Tibial artery (tissue), 4 donors: ENCODE data around the gene VKORC1L1.
A peak's percentile ranks its signal among the peaks of the same experiment; 100 is the strongest.

Experiments
- DNase-seq, 2 donors: peaks; one replicate each; pipeline ENCODE4 v3.0.0-alpha.2; 2019
- H3K27ac ChIP-seq, 2 donors: fragments of 200-600 bp; sonication (generic) in 1 of 2; 1 replicate in 1 of 2; 2 replicates in 1 of 2; pipeline ENCODE4 v1.5.1; 2018 to 2019; ENCODE audit warnings: mild to moderate bottlenecking in 1 of 2
- H3K27me3 ChIP-seq, 2 donors: fragments of 200-600 bp; sonication (generic) in 1 of 2; one replicate each; pipeline versions ENCODE4 v1.5.1 to v1.6.0; 2016 to 2019
- H3K36me3 ChIP-seq, 3 donors: fragments of 200-600 bp; sonication (generic) in 2 of 3; one replicate each; pipeline ENCODE4 v1.5.1; 2016 to 2019; ENCODE audit warnings: mild to moderate bottlenecking in 2 of 3
- H3K4me1 ChIP-seq, 4 donors: fragments of 200-600 bp; sonication (generic) in 2 of 4; 1 replicate in 3 of 4; 2 replicates in 1 of 4; pipeline ENCODE4 v1.5.1; 2016 to 2019
- H3K4me3 ChIP-seq, 2 donors: fragments of 200-600 bp; sonication (generic) in 1 of 2; 1 replicate in 1 of 2; 2 replicates in 1 of 2; pipeline ENCODE4 v1.5.1; 2018 to 2019; ENCODE audit warnings: mild to moderate bottlenecking in 2 of 2
- H3K9me3 ChIP-seq, 3 donors: fragments of 200-600 bp; sonication (generic) in 1 of 3; one replicate each; pipeline ENCODE4 v1.5.1; 2016 to 2019
- intact Hi-C: fragments of 100-400 bp; cut with DNase I; formaldehyde crosslinking; loops from one replicate; pipeline ENCODE4 v1.15.0; 2023; ENCODE audit warnings: low total_unique reads
- TF ChIP-seq, protein P1 (sequence below), 2 experiments: fragments of 200-600 bp in 1 of 2; fragments of 450-650 bp in 1 of 2; IDR thresholded peaks; one replicate each; pipeline ENCODE4 v1.5.1; 2017 to 2019; ENCODE audit warnings: antibody characterized with exemption in 2 of 2, mild to moderate bottlenecking in 1 of 2, moderate library complexity in 1 of 2

VKORC1L1 gene

DNA sequence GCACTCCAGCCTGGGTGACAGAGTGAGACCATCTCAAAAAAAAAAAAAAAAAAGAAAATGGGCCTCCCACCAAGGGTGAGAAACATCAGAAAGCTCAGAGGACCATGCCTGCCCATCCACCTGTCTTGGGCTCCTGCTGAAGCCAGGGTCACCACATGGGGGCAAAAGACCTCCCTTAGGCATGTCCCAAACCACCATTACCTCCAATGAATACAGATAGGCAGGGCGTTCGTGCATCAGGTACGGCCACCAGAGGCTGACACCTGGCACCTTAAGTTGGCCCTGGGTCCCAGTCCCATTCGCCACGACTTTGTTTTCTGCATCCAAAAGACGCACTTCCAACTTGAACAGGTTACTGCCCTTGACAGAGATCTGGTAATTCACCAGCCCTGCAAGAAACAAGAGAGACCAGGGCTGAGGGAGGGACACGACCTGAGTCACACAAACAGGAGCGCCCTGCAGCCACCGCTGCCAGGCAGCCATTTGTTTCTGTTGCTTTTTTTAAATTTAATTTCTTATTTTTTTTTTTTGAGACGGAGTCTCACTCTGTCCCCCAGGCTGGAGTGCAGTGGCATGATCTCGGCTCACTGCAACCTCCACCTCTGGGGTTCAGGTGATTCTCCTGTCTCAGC, 103.1 kb downstream of the VKORC1L1 start:
- Histone ChIP-seq H3K4me1 (peaks cover 0 to 10% (median 10%) of the 10 kb centered on the region in 4 donors), H3K36me3 (peaks cover 59 to 92% (median 64%) of the 10 kb centered on the region in 3 donors)
- peak in 1 of 2 donors; percentile 19 for DNase-seq

DNA sequence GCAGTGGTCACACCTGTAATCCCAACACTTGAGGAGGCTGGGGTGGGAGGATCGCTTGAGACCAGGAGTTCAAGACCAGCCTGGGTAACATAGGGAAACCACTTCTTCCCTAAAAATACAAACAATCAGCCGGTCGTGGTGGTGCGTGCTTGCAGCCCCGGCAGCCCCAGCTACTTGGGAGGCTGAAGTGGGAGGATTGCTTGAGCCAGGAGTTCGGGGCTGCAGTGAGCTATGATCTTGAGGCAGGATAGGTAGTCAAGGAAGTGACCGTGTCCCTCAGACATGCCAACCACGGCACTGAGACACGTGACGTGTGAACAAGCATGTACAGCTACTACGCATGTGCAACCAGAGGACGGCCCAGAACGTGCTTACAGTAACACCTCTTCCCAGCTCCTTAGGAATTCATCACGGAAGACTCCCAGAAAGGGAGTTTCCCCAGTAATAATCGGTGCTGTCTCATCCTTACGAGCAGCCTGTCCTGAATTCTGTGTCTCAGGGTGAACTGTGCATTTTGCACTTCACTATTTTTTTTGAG, 103.9 kb downstream of the VKORC1L1 start:
- Histone ChIP-seq H3K9me3 (no peaks in the 10 kb centered on the region), H3K4me3 (no peak overlapping the region), H3K27me3 (no peaks in the 10 kb centered on the region), H3K4me1 (peaks cover 0 to 18% (median 15%) of the 10 kb centered on the region in 4 donors), H3K36me3 (peaks cover 51 to 84% (median 56%) of the 10 kb centered on the region in 3 donors), H3K27ac (no peak overlapping the region)
- peak in 1 of 2 donors; percentile 40 for DNase-seq
- intact Hi-C loops, result loop anchor here (10.0 kb wide), 1 partner anchor 102 kb away; the partner anchor contains the start of gene VKORC1L1
- TF ChIP-seq, protein P1, sequence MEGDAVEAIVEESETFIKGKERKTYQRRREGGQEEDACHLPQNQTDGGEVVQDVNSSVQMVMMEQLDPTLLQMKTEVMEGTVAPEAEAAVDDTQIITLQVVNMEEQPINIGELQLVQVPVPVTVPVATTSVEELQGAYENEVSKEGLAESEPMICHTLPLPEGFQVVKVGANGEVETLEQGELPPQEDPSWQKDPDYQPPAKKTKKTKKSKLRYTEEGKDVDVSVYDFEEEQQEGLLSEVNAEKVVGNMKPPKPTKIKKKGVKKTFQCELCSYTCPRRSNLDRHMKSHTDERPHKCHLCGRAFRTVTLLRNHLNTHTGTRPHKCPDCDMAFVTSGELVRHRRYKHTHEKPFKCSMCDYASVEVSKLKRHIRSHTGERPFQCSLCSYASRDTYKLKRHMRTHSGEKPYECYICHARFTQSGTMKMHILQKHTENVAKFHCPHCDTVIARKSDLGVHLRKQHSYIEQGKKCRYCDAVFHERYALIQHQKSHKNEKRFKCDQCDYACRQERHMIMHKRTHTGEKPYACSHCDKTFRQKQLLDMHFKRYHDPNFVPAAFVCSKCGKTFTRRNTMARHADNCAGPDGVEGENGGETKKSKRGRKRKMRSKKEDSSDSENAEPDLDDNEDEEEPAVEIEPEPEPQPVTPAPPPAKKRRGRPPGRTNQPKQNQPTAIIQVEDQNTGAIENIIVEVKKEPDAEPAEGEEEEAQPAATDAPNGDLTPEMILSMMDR (IDR thresholded peaks at IDR 0.05), result no peak

More for the DNA sequence above, 103.1 kb downstream of the VKORC1L1 start:
- intact Hi-C loops, result loop anchor here (10.0 kb wide), 1 partner anchor 101 kb away; the partner anchor contains the start of gene VKORC1L1
- H3K9me3 ChIP-seq, result no peaks in the 10 kb centered on the region
- H3K27ac ChIP-seq, result no peak overlapping the region
- no peak overlapping the region for H3K4me3 ChIP-seq
- TF ChIP-seq, protein P1 (IDR thresholded peaks at IDR 0.05), result no peak
- no peaks in the 10 kb centered on the region for H3K27me3 ChIP-seq

DNA sequence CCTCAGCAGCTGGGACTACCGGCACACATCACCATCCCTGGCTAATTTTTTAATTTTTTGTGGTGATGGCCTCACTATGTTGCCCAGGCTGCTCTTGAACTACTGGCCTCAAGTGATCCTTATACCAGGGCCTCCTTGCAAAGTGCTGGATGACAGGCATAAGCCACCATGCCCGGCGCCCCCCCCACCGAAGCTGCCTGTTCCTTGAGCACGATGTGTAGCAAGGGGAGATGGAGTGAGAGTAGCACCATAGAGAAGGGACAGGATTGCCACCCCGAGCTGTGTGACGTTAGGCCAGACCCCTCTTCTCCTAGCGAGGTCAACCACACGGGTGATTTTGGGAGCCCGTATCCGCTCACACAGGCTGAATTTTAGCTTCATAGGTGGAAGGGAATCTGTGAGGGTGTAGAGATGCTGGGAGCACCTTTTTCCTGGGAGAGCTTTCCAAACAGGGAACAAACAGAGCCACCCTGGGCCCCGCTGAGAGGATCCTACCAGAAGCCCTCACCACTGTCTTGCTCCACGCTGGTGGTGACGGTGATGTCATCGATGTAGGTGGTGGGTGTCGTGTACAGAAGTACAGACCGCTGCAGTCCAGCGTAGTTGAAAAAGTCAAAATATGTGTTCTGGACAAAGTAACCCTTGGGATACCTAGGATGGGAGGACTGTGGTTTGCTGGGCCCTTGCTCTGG, 106.2 kb downstream of the VKORC1L1 start:
- intact Hi-C loops, result loop anchor here (10.0 kb wide), 1 partner anchor 104 kb away; the partner anchor contains the start of gene VKORC1L1
- TF ChIP-seq, protein P1 (IDR thresholded peaks at IDR 0.05), result no peak
- no peaks in the 10 kb centered on the region for H3K27me3 ChIP-seq
- H3K36me3 ChIP-seq, result peaks cover 30 to 61% (median 33%) of the 10 kb centered on the region in 3 donors
- no peak overlapping the region for H3K4me3 ChIP-seq
- no peaks in the 10 kb centered on the region for H3K9me3 ChIP-seq
- DNase-seq, result peak in 1 of 2 donors; percentile 53
- no peak overlapping the region for H3K27ac ChIP-seq
- peaks cover 0 to 25% (median 20%) of the 10 kb centered on the region in 4 donors for H3K4me1 ChIP-seq

DNA sequence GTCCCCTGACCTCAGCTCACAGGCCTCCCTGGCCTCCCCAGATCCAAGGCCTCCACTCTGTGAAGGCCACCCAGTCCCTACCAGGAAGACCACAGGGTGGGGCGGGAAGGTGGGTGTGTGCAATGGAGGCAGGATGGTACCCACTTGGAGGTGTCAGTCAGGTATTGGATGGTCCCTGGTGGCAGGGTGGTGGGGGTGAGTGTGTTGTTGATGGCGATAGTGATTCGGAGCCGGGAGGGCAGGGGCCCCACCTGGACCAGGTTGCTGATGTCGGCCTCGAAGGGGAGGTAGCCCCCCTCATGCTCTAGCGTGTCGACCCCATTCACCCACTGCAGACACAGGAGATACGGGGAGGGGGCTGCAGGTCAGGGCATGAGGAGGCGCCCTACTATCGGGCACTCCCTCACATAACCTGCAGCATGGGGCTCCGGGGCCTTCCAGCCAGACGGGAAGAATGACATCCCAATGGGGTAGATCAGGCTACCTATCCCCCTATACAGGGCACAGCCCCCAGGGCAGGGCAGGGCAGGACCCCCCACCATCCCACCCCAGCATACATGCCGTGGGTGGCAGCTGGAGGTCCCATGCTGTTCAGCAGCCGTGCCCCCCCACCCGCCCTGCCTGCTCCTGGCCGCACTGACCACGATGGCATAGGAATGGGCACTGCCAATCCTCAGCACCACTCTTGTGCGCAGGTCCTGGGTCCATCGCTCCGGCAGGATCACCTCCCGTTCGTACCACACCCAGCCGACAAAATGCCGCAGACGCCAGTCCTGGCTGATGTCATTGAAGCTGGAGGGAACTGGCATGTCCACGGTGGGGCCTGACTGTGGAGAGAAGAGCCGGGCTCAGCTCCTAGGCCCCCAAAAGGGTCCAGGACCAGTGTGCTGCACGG, 107.0 kb downstream of the VKORC1L1 start:
- DNase-seq, result peak in 1 of 2 donors; percentile 58
- H3K9me3 ChIP-seq, result no peaks in the 10 kb centered on the region
- H3K4me1 ChIP-seq, result peaks cover 0 to 25% (median 20%) of the 10 kb centered on the region in 4 donors
- H3K4me3 ChIP-seq, result no peak overlapping the region
- peaks cover 22 to 53% (median 25%) of the 10 kb centered on the region in 3 donors for H3K36me3 ChIP-seq
- no peaks in the 10 kb centered on the region for H3K27me3 ChIP-seq
- TF ChIP-seq, protein P1 (IDR thresholded peaks at IDR 0.05), result no peak
- intact Hi-C loops, result loop anchor here (10.0 kb wide), 1 partner anchor 105 kb away; the partner anchor contains the start of gene VKORC1L1
- H3K27ac ChIP-seq, result no peak overlapping the region
